ENCODE data around the gene SPPL3. TPM values are rescaled to one million over a fixed set of nuclear protein-coding genes. Genes with fewer than 3 reads are reported as not detected.

The SPPL3 gene
- total RNA-seq, 1 donor from 2014 or later = 51.3 TPM

DNA sequence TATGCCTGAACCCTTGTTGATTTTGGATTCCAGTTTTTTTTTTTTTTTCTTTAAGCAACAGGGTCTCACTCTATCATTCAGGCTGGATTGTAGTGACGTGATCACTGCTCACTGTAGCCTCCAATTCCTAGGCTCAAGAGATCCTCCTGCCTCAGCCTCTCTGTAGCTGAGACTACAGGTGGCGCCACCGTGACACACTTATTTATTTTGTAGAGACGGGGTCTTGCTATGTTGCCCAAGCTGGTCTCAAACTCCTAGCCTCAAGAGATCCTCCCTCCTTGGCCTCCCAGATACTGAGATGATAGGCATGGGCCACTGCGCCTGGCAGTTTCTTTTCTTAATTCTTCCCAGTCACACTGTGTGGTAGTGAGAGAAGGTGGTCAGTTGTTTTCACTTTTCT is 153.4 kb downstream of the SPPL3 start:
- Mint-ChIP-seq H3K4me1 (ENCODE audit: low read depth) (no peaks in the 10 kb centered on the region), H3K27ac (ENCODE audit: unreplicated experiment) (no peak overlapping the region), H3K27me3 (ENCODE audit: low read depth) (no peaks in the 10 kb centered on the region), H3K4me3 (ENCODE audit: unreplicated experiment) (no peak overlapping the region), H3K36me3 (ENCODE audit: low read depth) (peaks cover 3% of the 10 kb centered on the region), H3K9me3 (ENCODE audit: low read depth) (peaks cover 11% of the 10 kb centered on the region)
- DNase-seq (ENCODE audit: low spot score) = no peak
- TF ChIP-seq, protein P1, sequence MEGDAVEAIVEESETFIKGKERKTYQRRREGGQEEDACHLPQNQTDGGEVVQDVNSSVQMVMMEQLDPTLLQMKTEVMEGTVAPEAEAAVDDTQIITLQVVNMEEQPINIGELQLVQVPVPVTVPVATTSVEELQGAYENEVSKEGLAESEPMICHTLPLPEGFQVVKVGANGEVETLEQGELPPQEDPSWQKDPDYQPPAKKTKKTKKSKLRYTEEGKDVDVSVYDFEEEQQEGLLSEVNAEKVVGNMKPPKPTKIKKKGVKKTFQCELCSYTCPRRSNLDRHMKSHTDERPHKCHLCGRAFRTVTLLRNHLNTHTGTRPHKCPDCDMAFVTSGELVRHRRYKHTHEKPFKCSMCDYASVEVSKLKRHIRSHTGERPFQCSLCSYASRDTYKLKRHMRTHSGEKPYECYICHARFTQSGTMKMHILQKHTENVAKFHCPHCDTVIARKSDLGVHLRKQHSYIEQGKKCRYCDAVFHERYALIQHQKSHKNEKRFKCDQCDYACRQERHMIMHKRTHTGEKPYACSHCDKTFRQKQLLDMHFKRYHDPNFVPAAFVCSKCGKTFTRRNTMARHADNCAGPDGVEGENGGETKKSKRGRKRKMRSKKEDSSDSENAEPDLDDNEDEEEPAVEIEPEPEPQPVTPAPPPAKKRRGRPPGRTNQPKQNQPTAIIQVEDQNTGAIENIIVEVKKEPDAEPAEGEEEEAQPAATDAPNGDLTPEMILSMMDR (IDR thresholded peaks at IDR 0.05) = peak; percentile 25

DNA sequence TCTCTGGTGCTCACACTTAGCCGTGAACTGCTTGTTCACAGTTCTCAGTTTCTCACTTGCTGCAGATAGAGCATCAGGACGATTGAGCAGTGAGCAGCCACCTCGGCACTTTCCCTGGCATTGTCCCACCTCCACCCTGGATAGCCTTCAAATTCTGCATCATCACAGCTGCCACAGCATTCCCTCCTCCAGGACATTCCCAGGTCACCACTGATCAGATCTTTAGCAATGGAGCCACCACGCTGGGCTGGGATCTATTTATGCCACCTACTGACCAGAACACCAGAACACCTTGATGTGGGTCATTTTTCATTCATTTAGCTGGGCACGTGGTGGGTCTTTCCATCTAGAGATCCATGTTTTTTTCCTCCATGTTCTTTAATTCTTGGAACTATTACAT is 154.9 kb downstream of the SPPL3 start:
- Mint-ChIP-seq H3K36me3 (ENCODE audit: low read depth) (no peaks in the 10 kb centered on the region), H3K9me3 (ENCODE audit: low read depth) (peaks cover 2% of the 10 kb centered on the region), H3K27ac (ENCODE audit: unreplicated experiment) (no peak overlapping the region), H3K27me3 (ENCODE audit: low read depth) (no peaks in the 10 kb centered on the region), H3K4me1 (ENCODE audit: low read depth) (no peaks in the 10 kb centered on the region), H3K4me3 (ENCODE audit: unreplicated experiment) (no peak overlapping the region)
- no peak for DNase-seq (ENCODE audit: low spot score)
- TF ChIP-seq, protein P1 (IDR thresholded peaks at IDR 0.05) = no peak

DNA sequence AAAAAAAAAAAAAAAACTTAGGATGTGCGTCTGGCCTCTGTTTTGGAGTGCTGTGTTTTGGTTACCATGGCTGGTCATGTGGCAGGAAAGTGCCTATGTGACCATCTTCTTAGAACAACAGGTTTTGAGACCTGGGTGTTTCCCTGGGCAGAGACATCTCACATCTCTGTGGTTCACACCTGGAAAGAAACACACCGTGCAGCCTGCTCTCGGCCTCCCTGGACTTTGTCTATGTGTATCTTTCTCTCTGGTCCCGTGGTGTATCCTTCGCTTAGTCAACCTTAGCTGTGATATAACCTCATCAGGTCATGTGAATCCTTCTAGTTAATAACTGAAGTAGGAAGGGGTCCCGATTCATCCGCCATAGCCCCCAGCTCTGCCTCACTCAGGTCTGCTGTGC is 155.9 kb downstream of the SPPL3 start:
- Mint-ChIP-seq H3K4me3 (ENCODE audit: unreplicated experiment) (no peak overlapping the region), H3K27ac (ENCODE audit: unreplicated experiment) (no peak overlapping the region), H3K4me1 (ENCODE audit: low read depth) (no peaks in the 10 kb centered on the region), H3K27me3 (ENCODE audit: low read depth) (no peaks in the 10 kb centered on the region), H3K9me3 (ENCODE audit: low read depth) (no peaks in the 10 kb centered on the region), H3K36me3 (ENCODE audit: low read depth) (no peaks in the 10 kb centered on the region)
- peak; percentile 18 for DNase-seq (ENCODE audit: low spot score)
- TF ChIP-seq, protein P1 (IDR thresholded peaks at IDR 0.05) = no peak

DNA sequence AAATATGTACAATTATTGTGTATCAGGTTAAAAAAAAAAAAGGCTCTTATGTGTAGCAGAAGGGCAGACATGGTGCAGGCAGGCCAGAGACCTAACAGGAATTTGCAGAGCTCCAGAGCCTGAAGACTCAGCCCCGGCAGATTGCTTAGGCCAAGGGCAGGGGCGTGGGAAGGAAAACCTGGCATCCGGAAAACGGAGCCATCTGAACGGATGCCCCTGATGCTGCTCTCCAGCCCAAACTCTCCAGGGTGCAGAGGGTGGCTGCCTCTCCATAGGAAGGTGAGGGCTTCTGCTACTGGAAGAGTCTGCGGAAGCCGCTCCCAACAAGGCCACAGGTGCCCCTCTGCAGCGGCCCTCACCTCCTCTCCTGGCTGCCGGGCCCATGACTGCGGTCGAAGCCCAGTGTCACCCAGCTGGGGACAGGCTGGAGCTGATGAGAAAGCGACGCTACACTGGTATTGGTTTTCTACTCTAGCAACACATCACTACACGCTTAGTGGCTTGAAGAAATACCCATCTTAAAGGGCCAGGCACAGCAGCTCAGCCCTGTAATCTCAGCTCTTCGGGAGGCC is 159.2 kb downstream of the SPPL3 start:
- H3K4me1 Mint-ChIP-seq (ENCODE audit: low read depth) = no peaks in the 10 kb centered on the region
- DNase-seq (ENCODE audit: low spot score) = peak; percentile 80
- no peaks in the 10 kb centered on the region for H3K36me3 Mint-ChIP-seq (ENCODE audit: low read depth)
- H3K9me3 Mint-ChIP-seq (ENCODE audit: low read depth) = no peaks in the 10 kb centered on the region
- H3K27ac Mint-ChIP-seq (ENCODE audit: unreplicated experiment) = no peak overlapping the region
- TF ChIP-seq, protein P1 (IDR thresholded peaks at IDR 0.05) = no peak
- H3K27me3 Mint-ChIP-seq (ENCODE audit: low read depth) = no peaks in the 10 kb centered on the region
- H3K4me3 Mint-ChIP-seq (ENCODE audit: unreplicated experiment) = no peak overlapping the region

DNA sequence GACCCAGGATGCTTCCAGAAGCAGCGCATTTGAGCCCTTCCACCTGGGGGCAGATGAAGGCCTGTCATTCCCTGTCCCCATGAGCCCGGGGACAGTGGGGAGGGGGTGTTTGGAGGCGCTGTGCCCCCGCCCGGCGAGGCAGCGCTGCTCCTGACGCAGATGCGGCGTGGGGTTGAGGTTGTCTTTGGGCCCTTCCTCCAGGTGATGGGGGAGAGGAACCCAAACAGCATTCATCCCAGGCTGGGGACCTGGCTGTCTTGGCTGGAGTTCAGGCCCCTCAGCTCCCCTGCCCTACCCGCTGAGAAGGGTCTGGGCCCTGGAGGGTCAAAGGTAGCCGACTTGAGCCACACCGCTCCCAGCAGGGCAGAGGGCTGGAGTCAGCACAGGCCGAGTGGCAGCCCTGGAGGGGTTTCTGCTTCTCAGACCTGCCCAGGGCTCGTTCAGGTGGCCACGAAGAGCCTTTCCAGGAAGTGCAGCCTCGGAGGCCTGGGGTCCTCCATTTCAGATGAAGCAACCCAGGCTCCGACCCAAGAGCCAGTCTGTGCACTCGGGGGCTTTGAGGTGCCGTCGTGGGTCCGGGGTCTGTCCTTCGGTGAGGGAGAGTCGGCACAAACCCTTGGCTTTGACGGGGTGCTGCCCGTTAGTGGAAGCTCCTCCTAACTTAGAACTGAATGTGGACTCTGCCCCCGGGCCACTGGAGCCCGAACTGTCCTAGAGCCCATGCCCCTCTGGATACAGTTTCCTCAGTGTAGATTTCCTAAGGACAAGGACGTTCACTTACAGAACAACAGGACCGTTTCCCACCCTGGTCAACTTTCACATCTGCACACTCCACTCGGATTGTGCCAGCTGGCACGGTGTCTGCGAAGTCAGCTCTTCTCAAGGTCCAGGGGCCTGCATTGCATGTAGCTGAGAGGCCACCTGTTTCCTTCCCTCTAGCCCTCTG is 162.4 kb downstream of the SPPL3 start:
- peak; percentile 76 for DNase-seq (ENCODE audit: low spot score)
- Mint-ChIP-seq H3K9me3 (ENCODE audit: low read depth) (no peaks in the 10 kb centered on the region), H3K27ac (ENCODE audit: unreplicated experiment) (no peak overlapping the region), H3K36me3 (ENCODE audit: low read depth) (no peaks in the 10 kb centered on the region), H3K4me1 (ENCODE audit: low read depth) (no peaks in the 10 kb centered on the region), H3K27me3 (ENCODE audit: low read depth) (no peaks in the 10 kb centered on the region), H3K4me3 (ENCODE audit: unreplicated experiment) (no peak overlapping the region)
- TF ChIP-seq, protein P1 (IDR thresholded peaks at IDR 0.05) = no peak
